ENCODE data around the gene GPNMB.
"Not testable (repeated sequence)": the region's sequence is repeated elsewhere in the genome, so short reads cannot be mapped to it uniquely, and the experiment has no call there.

Gene GPNMB

GRCh38 chr7:23246555-23246954 is at the start of gene GPNMB:
TSS of gene GPNMB (plus strand) at chr7:23246775. CDS start at chr7:23246858, 83 bp downstream.
- peak; percentile 45 for DNase-seq (ENCODE audit: low read depth)

DNA sequence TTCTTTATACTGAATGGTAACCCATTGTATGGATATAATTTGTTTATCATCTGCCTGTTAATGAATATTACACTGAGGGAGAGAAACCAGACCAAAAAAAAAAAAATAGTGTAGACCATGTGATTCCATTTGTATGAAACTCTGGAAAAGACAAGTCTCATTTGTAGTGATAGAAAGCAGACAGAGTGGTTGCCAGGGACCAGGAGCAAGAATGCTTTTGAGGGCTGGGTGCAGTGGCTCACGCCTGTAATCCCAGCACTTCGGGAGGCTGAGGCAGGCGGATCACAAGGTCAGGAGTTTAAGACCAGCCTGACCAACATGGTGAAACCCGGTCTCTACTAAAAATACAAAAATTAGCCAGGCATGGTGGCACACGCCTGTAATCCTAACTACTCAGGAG is 48.8 kb upstream of the GPNMB start:
- not testable (repeated sequence) for DNase-seq (ENCODE audit: low read depth)

GRCh38 chr7:23200331-23200730 is 46.2 kb upstream of the GPNMB start:
- DNase-seq (ENCODE audit: low read depth), result no peak

GRCh38 chr7:23204241-23204640 is 42.3 kb upstream of the GPNMB start:
- no peak for DNase-seq (ENCODE audit: low read depth)

DNA sequence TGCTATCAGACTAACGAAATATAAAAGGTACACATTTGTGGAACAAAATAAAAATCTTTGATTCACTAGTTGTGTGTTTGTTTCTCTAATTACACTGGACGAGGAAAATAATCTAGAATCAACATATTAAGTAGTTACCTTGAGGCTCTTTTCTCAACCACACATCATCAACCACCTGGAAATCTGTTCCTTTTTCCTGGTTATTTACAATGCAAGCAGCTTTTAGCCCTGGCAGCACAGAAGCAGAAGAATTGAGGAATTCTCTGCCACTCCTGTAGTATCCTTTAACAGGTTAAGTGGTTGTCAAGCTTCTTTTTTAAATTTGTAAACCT is 41.0 kb upstream of the GPNMB start:
- DNase-seq (ENCODE audit: low read depth), result no peak

GRCh38 chr7:23205909-23206767 is 40.4 kb upstream of the GPNMB start:
- DNase-seq (ENCODE audit: low read depth), result no peak

- no peak for DNase-seq (ENCODE audit: low read depth)
Observed at GRCh38 chr7:23207021-23207420, 39.6 kb upstream of the GPNMB start.

DNA sequence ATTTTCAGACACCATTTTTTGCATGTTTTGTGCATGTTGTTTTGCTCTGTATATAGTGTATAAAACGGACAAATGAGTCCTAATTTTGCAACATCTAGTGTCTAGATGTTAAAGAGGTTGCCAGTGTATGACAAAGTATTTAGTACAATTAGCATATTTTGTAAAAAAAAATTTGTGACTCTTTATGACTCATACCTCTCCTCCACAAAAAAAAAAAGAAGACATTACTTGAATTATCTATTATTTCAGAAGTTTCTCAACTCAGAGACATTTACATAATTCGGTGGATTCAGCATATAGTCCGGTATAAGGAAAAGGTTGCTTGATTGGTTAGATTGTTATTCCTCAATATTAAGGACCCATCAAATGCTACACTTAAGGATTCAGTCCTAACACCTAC is 38.7 kb upstream of the GPNMB start:
- DNase-seq (ENCODE audit: low read depth), result no peak

DNA sequence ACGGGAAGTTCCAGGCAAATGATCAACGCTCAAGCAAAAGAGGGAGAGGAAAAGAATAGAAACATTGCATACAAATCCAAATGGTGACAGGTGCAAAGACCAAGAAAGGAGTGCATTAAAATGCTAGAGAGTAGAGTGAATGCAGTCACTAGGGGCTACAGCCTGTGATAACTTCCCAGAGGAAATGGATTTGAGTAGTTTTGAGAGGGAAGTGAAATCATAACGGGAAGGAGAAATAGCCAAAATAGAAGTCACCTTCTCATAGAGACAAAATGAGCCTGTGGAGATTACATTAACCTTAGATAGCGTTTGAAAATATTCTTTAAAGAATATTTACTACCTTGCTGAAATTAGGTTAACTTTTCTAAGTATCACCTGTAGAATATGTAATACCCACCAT is 38.3 kb upstream of the GPNMB start:
- DNase-seq (ENCODE audit: low read depth), result no peak

DNA sequence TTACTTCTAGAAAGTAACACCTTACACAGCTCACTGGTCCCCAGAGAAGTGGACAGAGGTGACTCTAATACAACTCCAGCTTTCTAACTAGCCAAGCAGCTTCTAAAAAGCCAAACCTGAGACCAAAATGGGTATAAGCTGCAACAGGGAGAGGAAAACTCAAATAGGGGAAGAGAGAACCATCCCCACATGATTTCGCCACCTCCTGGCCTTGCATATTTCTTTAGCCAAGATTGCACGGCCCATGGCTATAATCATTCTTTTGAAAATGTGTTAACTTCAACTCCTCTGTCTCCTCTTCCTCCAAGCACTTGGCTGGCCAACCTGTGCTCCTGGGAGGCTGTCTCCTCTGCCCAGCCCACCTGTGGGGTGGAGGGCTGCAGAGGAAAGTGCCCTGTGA is 36.1 kb upstream of the GPNMB start:
- no peak for DNase-seq (ENCODE audit: low read depth)

DNA sequence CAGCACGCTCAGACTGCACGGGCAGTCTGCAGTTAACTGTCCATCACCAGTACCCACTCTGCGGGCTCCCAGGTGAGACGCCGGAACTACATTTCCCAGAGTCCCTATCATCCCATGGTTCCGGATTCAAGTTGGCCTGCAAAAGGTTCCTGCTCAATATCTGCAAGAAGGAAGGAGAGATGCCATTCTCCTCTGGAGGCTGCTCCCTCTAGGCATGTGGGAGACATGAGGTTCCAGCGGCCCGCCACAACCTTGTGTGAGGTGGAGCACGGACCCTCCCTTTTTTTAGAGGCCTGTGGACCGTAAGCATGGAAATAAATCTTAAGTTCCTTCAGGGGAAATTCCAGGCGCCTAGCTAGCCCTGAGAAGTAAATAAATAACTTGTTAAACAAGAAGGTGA is 35.0 kb upstream of the GPNMB start:
- no peak for DNase-seq (ENCODE audit: low read depth)

GRCh38 chr7:23212395-23212794 is 34.2 kb upstream of the GPNMB start:
- DNase-seq (ENCODE audit: low read depth), result no peak

- no peak for DNase-seq (ENCODE audit: low read depth)
Observed at GRCh38 chr7:23212841-23213240, 33.7 kb upstream of the GPNMB start.

- DNase-seq (ENCODE audit: low read depth), result no peak
Observed at GRCh38 chr7:23213755-23214154, 32.8 kb upstream of the GPNMB start.

DNA sequence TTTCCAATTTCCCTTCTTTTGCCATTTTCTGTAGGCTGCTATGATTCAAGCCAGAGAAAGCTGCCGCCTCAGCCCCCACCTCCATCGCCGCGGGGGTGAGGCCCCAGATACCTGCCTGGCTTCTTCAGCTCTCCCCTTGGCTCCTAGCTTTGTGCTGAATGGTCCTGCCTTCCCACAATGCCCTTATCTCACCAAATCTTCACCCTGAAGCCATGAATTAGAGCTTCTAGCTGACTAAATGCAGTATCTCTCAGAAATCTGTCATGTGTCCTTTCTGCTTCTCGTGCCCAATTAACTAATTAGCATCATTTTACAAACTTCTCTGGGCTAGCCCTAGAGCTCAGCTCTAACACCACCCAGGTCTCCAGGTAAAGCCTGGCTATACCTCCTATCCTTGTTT is 32.2 kb upstream of the GPNMB start:
- no peak for DNase-seq (ENCODE audit: low read depth)

GRCh38 chr7:23214938-23215337 is 31.6 kb upstream of the GPNMB start:
- no peak for DNase-seq (ENCODE audit: low read depth)

GRCh38 chr7:23216021-23216420 is 30.6 kb upstream of the GPNMB start:
- no peak for DNase-seq (ENCODE audit: low read depth)

GRCh38 chr7:23218196-23218595 is 28.4 kb upstream of the GPNMB start:
- no peak for DNase-seq (ENCODE audit: low read depth)

GRCh38 chr7:23220690-23221305 is 25.8 kb upstream of the GPNMB start:
- DNase-seq (ENCODE audit: low read depth), result no peak

DNA sequence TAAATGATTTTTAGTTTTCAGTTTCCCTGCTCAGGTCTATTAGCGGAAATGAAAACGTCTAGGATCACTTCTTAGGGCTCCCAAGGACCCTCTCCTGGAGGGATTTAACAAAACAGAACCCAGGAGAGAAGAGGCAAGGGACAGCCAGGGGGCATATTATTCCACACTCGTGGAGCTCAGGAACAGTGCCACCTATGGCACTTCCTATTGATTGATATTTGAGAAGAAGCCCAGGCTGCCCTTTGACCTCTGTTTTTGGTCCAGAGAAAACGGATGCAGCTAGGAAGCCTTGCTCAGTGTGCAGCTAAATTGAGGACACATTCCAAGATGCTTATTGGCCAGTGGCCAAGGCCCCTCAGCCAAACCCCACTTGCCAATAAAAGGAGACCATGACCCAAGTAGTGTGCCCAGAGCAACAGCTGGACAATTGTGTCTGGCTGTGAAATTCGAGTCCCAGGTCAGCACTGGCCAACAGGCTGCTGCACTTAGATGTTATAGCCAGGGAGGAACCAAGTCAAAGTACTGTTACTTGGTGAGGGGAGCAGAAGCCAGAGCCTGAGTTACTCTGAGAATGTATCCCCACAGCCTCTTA is 24.0 kb upstream of the GPNMB start:
- no peak for DNase-seq (ENCODE audit: low read depth)

DNA sequence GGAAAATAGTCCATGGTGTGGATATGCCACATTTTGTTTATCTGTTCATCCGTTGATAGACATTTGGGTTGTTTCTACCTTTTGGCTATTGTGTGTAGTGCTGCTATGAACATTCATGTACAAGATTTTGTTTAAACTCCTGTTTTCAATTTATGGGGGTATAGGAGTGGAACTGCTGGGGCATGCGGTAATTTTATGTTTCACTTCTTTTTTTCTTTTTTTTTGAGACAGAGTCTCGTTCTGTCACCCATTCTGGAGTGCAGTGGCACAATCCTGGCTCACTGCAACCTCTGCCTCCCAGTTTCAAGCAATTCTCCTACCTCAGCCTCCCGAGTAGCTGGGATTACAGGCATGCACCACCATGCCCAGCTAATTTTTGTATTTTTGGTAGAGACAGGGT is 22.2 kb upstream of the GPNMB start:
- not testable (repeated sequence) for DNase-seq (ENCODE audit: low read depth)

DNA sequence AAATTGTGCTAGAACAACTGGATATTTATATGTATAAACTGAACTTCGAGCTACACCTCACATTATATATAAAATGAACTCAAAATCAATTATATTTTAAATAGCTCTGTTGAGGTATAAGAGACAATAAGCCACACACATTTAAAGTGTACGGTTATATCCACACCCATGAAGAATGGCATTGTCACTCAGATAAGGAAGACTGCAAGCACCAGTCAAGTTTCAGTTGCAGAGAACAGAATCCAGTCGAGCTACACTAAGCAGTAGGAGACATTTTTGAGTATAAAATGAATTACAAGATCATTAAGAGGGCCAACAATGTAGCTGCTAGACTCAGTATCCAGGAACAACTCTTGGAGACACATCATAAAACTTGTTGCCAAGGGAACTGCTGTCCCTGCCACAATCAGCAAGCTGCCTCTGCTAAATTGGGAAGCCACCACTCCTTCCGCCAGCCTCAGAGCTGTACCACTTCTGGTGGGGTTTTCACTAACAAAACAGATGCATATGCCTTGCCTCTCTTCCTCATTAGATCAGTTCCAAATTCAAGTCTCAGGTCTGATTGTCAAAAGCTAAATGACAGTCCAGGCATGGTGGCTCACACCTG is 19.6 kb upstream of the GPNMB start:
- DNase-seq (ENCODE audit: low read depth), result no peak

- no peak for DNase-seq (ENCODE audit: low read depth)
Observed at GRCh38 chr7:23228412-23228811, 18.2 kb upstream of the GPNMB start.
